DOHH2 (cell line): Measurements from ENCODE around the gene HINFP.
A peak's percentile ranks its signal among the peaks of the same experiment; 100 is the strongest.

ENCODE experiments used
- H3F3A ChIP-seq: fragments of 200-600 bp; sonication (generic), shearing (Covaris generic); 2 replicates; pipeline ENCODE4 v1.6.0; 2016; ENCODE audit warnings: antibody characterized with exemption, mild to moderate bottlenecking; ENCODE audit not compliant: control insufficient read depth, insufficient read depth
- H3K27ac ChIP-seq: fragments of 200-600 bp; sonication (generic); 2 replicates; pipeline ENCODE4 v1.5.1; 2014; ENCODE audit warnings: low read depth, mild to moderate bottlenecking, low read length, moderate library complexity
- H3K27me3 ChIP-seq: fragments of 200-600 bp; sonication (generic); 2 replicates; pipeline ENCODE4 v1.6.1; 2014; ENCODE audit warnings: mild to moderate bottlenecking, low read length, mixed read lengths; ENCODE audit not compliant: control insufficient read depth
- H3K36me3 ChIP-seq: fragments of 200-600 bp; sonication (generic); 2 replicates; pipeline ENCODE4 v1.6.1; 2014; ENCODE audit warnings: mild to moderate bottlenecking, low read length, moderate library complexity, mixed read lengths; ENCODE audit not compliant: control insufficient read depth
- H3K4me1 ChIP-seq: fragments of 200-600 bp; sonication (generic); 2 replicates; pipeline ENCODE4 v1.6.1; 2014; ENCODE audit warnings: mild to moderate bottlenecking, low read length, mixed read lengths; ENCODE audit not compliant: control insufficient read depth
- H3K4me2 ChIP-seq: fragments of 200-600 bp; sonication (generic); 2 replicates; pipeline ENCODE4 v1.6.0; 2014; ENCODE audit warnings: mild to moderate bottlenecking, low read length, moderate library complexity
- H3K4me3 ChIP-seq: fragments of 200-600 bp; sonication (generic); 2 replicates; pipeline ENCODE4 v1.5.1; 2014; ENCODE audit warnings: mild to moderate bottlenecking, low read length, mixed read lengths
- H3K79me2 ChIP-seq: fragments of 200-600 bp; sonication (generic); 2 replicates; pipeline ENCODE4 v1.6.1; 2014; ENCODE audit warnings: mild to moderate bottlenecking, low read length, mixed read lengths; ENCODE audit not compliant: control insufficient read depth
- H3K9me2 ChIP-seq: fragments of 200-600 bp; sonication (generic); replicated peaks from 2 replicates; pipeline ENCODE4 v1.6.1; 2014; ENCODE audit warnings: mild to moderate bottlenecking, low read length, mixed read lengths; ENCODE audit not compliant: control insufficient read depth
- H3K9me3 ChIP-seq: fragments of 200-600 bp; sonication (generic); 2 replicates; pipeline ENCODE4 v1.6.1; 2014; ENCODE audit warnings: antibody characterized with exemption, low read length, mixed read lengths; ENCODE audit not compliant: control insufficient read depth, insufficient read depth
- H4K20me1 ChIP-seq: fragments of 200-600 bp; sonication (generic); 2 replicates; pipeline ENCODE4 v1.6.0; 2014; ENCODE audit warnings: low read depth, mild to moderate bottlenecking, antibody characterized with exemption, low read length, moderate library complexity; ENCODE audit not compliant: control insufficient read depth, insufficient read depth
- CTCF ChIP-seq: fragments of 200-600 bp; sonication (generic); IDR thresholded peaks from one replicate; pipeline ENCODE4 v1.5.1; 2014; ENCODE audit warnings: antibody characterized with exemption, mild to moderate bottlenecking, low read depth, low read length; ENCODE audit not compliant: poor library complexity, severe bottlenecking
- EZH2phosphoT487 ChIP-seq: fragments of 200-600 bp; sonication (generic); IDR thresholded peaks from 2 replicates; pipeline ENCODE4 v1.6.1; 2017; ENCODE audit warnings: borderline replicate concordance, mild to moderate bottlenecking, antibody characterized with exemption, low read length, moderate library complexity, mixed read lengths

Gene HINFP

GRCh38 chr11:119169282-119169719 is 47.9 kb downstream of the HINFP start:
- H3K27me3 ChIP-seq = no peaks in the 10 kb centered on the region
- H3F3A ChIP-seq = peaks cover 11% of the 10 kb centered on the region
- H3K4me3 ChIP-seq = peak overlapping the region; percentile 80
- no peaks in the 10 kb centered on the region for H3K36me3 ChIP-seq
- TF ChIP-seq CTCF (no peak), EZH2phosphoT487 (no peak)
- H3K9me2 ChIP-seq = no peaks in the 10 kb centered on the region
- H3K9me3 ChIP-seq = no peaks in the 10 kb centered on the region
- H4K20me1 ChIP-seq = no peaks in the 10 kb centered on the region
- no peak overlapping the region for H3K27ac ChIP-seq
- H3K4me1 ChIP-seq = peaks cover 11% of the 10 kb centered on the region
- H3K4me2 ChIP-seq = peak overlapping the region; percentile 84
- H3K79me2 ChIP-seq = 0 out of 2 replicates have a peak, but pooled peaks cover 3% of the 10 kb centered on the region

- no peak overlapping the region for H3K4me3 ChIP-seq
- TF ChIP-seq EZH2phosphoT487 = no peak
- no peaks in the 10 kb centered on the region for H3K27me3 ChIP-seq
- no peak overlapping the region for H3K4me2 ChIP-seq
- H3K9me2 ChIP-seq = no peaks in the 10 kb centered on the region
- no peaks in the 10 kb centered on the region for H4K20me1 ChIP-seq
- H3F3A ChIP-seq = peaks cover 11% of the 10 kb centered on the region
- H3K27ac ChIP-seq = no peak overlapping the region
- no peaks in the 10 kb centered on the region for H3K36me3 ChIP-seq
- 0 out of 2 replicates have a peak, but pooled peaks cover 3% of the 10 kb centered on the region for H3K79me2 ChIP-seq
- H3K9me3 ChIP-seq = no peaks in the 10 kb centered on the region
- peaks cover 6% of the 10 kb centered on the region for H3K4me1 ChIP-seq
Measured at GRCh38 chr11:119172513-119172912, 51.1 kb downstream of the HINFP start.

- Histone ChIP-seq H3K4me3 (no peak overlapping the region), H3F3A (peaks cover 11% of the 10 kb centered on the region), H3K4me1 (peaks cover 10% of the 10 kb centered on the region)
Measured at GRCh38 chr11:119173453-119173852, 52.1 kb downstream of the HINFP start.

More at GRCh38 chr11:119173453-119173852, 52.1 kb downstream of the HINFP start:
- Histone ChIP-seq H3K27ac (no peak overlapping the region), H3K79me2 (0 out of 2 replicates have a peak, but pooled peaks cover 3% of the 10 kb centered on the region), H3K36me3 (0 out of 2 replicates have a peak, but pooled peaks cover 3% of the 10 kb centered on the region), H3K9me2 (no peaks in the 10 kb centered on the region), H3K27me3 (no peaks in the 10 kb centered on the region), H3K4me2 (no peak overlapping the region), H3K9me3 (no peaks in the 10 kb centered on the region), H4K20me1 (no peaks in the 10 kb centered on the region)
- TF ChIP-seq CTCF (no peak), EZH2phosphoT487 (no peak)
